Medulla oblongata (tissue), 1 donor: ENCODE measurements around the gene B4GALT2.
A peak's percentile ranks its signal among the peaks of the same experiment; 100 is the strongest.

Source experiments
- DNase-seq: peaks from one replicate; pipeline ENCODE4 v3.0.0-alpha.2; 2015; ENCODE audit errors: extremely low spot score

B4GALT2 gene

DNA sequence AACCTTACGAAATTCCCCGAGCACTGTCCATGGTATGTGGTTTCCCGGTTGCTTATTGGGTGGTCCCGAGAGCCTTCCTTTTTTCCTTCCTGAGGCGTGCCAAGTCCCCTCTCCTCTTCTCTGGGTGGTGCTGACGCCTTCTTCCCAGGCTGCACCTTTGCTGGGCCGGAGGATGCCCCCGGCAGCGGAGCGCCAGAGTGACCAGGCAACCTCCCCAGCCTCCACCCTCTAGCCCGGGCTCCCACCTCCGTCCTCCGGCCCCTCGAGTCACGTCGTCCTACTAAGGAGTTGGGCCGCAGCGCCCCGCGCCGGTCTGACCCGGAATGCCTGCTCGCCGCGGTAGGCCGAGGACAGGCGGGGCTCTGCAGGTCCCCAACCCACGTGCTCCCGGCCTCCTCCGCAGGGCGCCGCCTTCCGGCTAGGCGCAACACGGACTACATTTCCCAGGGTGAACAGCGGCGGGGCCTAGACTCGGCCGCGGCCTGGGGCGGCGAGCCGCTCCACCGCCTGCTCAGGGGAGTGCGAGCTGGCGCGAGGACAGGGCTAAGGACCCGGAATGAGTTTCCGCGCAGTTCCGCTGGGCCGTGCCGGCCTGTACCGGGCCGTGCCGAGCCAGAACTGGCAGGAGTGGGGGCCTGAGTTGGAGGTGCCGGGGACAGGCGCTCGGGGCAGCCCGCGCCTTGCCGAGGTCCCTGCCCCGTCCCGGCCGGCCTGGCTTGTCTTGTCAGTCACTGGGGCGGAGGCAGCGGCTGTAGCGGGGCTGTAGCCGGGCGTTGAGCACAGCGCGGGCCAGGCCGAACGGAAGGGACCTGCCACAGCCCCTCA is 32.6 kb upstream of the B4GALT2 start, which contains the start of gene IPO13:
Gene IPO13, plus strand, starts transcription at position 715 of the 825 bp plus-strand sequence. CDS start 651 bp downstream, outside the sequence.
- DNase-seq = peak; percentile 98

DNA sequence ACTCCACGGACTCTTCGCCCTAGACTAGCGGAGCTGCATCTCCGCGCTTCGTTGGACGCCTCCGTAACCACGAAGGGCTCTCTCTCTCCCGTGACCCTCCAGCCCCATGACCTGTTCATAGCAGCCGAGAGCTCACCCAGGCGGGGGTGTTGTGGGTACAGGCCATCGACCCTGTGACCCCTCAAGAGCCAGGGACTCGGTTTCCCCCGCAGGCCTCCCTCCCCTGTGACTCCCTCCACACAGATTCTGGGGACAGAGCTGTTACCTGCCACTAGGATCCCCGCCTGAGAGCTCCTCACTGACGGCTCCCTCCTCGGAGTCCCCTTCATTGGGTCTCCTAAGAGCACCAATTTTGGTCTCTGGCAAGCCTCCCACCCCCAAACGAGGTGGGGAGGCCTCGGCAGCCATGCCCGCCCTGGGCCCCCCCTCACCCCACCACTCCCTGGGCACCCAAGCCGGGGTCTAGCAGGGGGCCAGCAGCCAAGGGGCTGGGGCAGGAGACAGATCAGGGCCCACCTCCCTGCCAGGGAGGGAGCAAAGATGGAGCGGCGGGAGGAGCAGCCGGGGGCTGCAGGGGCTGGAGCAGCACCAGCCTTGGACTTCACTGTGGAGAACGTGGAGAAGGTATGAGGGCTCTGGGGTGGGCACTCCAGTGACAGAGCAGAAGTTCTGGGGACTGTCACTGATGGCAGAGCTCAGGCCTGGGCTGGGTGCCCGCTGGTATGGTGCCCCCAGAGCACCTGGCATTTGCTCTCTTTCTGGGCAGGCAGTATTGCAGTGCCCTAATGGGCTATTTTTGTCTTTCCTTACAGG is 31.7 kb upstream of the B4GALT2 start:
- DNase-seq = no peak

DNA sequence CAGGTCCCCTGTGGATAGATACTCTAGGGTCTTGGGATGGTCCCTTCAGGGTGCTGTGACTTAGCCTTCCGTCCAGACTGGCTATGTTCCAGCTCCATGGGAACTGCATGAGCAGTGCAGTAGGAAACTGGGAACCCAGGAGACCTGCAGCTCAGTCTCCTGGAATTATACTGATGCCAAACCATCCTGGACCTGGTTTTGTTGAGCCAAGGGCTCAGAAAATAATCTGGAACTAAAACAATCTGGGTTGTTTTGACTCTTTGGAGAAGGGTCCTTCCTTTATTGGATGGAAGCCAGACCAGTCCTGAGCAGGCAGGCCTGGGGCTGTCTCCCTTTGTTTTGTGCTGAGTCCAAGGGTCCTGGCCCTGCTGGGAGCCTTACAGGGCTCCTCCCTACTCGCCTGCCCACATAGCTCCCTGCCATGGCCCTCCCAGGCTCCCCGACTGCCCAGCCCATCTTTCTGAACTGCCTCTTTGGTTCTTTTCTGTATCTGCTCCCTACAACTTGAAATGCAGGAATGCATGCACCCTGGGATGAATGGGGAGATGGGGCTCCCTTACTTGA is 31.1 kb upstream of the B4GALT2 start:
- peak; percentile 45 for DNase-seq

DNA sequence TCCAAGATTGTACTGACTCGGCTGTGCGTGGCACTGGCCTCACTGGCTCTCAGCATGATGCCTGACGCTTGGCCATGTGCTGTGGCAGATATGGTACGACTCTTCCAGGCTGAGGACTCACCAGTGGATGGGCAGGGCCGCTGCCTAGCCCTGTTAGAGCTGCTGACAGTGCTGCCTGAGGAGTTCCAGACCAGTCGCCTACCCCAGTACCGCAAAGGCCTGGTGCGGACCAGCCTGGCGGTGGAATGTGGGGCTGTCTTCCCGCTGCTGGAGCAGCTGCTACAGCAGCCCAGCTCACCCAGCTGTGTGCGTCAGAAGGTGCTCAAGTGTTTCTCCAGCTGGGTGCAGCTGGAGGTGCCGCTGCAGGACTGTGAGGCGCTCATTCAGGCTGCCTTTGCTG is 29.3 kb upstream of the B4GALT2 start:
- DNase-seq = no peak

DNA sequence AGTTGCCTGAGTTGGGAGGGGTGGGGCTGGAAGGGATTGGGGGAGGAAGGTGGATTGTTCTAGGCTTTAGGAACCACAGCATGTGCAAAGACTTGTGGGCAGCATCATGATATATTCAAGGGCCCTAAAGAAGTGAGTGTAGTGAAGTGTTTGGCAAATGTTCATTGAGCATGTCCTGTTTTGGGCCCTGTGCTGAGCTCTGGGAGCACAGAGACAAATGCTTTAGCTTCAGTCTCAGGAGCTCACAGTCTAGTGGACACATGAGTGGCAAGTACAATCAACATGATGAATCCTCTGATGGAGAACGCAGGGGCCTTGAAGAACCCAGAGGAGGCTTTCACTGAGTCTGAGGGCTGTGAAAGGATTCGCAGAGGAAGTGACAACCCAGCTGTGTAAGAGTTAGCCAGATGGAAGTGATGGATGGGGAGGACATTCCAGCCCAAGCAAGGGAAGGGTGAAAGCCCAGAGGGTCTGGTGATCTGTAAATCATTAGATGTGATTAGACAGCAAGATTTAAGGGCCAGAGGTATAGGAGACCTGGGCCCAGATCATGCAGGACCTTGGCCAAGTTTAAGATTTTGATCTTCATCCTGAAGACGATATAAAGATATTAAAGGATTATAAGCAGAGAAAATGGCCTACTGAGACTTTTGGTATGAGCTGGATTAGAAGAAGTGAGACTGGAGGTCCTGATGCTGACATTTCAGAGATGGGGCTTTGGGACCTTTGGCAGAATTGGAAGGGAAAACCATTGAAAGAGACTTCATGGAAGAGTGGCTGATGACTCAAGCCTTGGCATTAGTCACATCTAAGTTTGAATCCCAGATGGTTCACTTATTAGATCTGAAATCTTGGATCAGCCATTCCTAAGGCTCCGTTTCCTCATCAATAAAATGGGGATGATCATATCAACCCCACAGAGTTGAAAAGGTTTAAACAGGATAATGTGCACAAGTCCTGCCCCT is 27.7 kb upstream of the B4GALT2 start:
- DNase-seq = no peak

DNA sequence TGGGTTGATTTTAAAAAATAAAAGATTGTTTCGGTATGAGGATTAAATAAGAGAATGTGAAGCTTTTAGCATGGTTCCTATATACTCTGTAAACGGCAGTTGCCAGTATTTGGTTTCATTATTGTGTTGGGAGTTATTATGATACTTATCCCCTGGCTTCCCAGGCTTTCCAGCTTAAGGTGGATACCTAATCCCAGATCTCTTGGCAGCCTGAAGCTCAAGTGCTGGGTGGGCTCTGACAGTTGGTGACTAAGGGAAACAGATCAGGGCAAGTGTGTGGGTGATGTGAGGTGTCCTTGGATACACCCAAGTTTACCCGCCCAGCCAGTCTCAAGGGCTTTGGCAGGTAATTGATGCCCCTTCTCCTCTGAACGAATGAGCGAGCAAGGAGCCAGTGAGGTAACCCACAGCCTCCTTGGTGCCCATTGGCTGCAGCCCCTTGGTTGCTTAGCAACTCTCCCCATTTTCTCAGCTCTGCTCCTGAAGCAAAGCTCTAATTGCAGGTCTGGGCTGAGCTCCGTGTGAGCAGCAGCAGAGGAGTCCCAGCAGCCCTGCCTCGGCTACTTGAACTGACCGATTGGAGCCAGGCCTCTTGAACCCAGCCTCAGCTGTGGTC is 26.2 kb upstream of the B4GALT2 start:
- no peak for DNase-seq

DNA sequence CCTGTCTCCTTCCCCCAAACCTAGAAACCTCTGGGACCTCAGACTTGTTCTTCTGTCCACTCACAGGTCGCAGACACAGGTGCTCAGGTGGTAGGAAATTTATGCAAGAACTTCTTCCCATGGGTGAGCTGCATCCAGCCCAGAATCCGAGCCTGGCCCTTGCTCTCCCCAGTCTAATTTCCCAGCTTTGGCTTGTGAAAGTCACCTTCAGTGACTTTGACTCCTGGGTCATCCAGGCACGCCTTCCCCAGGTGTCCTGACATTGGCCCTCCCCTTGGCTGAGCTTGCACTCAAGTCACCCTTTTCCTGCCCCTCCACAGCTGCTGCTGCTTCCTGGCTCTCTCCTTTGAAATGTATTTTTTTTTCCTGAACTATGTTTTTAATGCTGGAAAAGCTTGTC is 25.6 kb upstream of the B4GALT2 start:
- DNase-seq = no peak

DNA sequence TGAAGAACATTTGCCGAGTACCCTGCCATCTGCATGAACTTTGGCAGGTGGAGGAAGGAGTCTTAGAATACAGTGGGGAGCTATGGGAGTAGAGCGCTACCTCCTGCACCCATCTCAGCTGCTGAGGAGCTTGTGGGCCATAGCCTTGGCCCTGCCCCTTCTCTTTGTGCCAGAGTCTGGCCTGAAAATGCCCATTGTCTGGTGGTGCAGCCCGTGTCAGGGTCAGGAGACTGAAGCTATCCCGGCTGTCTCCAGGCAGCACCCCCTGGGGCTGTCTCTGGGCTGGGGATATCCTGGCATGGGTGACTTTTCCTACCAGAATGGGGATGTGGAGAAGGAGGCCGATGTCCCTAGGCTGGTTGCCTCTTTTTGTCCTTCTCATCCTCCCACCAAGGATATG is 25.0 kb upstream of the B4GALT2 start:
- DNase-seq = peak; percentile 92

DNA sequence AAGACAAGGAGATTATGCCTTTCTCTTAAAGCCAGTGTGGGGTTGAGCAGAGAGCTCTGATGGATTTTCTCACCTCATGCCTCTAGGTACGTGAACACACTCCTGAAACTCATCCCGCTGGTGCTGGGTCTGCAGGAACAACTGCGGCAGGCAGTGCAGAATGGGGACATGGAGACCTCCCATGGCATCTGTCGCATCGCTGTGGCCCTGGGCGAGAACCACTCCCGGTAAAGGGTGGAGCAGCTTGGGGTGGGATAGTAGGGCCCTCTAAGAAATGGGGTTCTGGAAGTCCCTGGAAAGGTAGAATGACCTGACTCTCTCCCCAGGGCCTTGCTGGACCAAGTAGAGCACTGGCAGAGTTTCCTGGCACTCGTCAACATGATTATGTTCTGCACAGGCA is 22.8 kb upstream of the B4GALT2 start:
- DNase-seq = no peak

DNA sequence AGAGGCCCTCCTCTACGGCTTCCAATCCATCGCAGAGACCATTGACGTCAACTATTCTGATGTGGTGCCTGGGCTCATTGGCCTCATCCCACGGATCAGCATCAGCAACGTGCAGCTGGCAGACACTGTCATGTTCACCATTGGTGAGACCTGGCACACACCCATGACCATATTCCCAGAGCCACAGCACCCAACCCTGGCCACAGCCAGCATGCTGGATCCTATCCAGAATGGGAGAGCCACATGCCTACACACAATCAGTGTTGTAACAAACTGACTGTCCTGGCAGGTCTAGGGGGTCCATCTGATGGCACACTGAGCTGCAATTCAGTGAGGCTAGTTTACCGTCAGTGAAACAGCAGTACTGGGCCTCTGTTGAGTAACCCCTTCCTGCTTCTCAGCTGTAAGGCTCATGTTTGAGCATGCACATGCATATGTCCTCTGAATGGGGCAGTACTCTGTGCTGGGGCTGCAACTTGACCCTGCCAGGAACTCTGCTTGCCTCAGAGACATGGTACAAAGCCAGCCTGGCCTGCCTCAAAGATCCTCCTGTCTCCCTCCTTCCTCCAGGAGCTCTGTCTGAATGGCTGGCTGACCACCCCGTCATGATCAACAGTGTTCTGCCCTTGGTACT is 21.5 kb upstream of the B4GALT2 start:
- DNase-seq = no peak

DNA sequence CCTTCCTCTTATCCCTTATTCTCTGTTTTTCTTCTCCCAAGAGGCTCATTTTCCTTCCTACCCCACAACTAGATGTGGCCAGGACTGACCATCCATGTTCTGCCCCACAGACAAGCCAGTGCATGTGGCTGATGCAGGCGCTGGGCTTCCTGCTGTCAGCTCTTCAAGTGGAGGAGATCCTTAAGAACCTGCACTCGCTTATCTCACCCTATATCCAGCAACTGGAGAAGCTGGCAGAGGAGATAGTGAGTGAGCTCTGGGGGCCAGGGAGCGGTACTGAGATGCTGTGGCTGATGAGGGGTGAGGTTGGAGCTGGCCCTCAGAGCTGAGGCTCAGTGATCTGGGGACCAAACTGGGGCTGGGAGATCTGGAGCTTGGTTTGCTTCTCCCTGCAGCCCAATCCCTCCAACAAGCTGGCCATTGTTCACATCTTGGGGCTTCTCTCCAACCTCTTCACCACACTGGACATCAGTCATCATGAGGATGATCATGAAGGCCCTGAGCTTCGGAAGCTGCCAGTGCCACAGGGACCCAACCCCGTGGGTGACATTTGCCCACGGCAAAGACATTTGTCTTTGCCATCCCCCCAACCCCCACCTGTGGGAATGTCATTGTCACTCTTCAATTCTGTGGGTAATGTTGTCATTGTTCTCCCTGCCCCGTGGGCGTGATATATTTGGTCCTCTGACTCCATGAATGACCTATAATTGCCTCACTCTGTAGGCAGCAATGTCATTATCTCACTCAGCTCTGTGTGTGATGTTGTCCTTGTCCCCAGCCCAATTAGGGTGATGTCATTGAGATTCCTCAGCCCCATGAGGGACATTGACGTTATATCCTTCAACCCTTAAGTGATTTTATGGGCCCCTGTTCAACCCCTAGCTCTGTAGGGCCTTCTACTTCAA is 20.4 kb upstream of the B4GALT2 start:
- no peak for DNase-seq

DNA sequence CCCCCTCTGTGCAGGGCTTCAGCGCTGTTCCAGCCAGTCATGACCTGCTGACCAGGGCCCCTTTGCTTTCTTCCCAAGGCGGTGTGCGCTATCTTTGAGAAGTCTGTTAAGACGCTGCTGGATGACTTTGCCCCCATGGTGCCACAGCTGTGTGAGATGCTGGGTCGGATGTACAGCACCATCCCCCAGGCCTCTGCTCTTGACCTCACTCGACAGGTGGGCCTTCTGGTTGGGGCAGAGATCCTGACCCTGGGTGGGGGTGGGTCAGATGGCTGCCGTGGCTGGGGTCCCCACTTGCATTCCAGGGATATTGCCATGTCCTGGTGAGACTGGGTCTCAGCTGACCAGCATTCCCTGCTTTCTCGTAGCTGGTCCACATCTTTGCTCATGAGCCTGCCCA is 18.2 kb upstream of the B4GALT2 start:
- DNase-seq = no peak

DNA sequence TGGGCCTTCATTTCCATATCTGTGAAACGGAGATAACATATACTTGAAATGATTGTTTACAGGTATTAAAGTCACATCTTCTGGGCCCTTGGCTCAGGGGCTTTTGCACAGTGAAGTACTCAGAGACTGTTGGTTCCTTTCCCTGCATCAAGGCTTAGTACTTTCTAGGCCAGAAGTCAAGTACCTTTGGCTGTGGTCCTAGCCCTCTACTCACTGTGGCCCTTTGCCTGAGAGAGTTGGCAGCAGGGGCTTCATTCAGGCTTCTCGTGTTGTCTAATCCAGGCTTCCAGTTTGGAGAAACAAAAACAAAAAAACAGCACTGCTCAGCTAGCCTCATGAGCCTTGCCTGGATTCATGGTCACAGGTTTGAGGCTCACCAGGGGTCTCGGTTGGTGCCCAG is 17.3 kb upstream of the B4GALT2 start:
- DNase-seq = peak; percentile 79

DNA sequence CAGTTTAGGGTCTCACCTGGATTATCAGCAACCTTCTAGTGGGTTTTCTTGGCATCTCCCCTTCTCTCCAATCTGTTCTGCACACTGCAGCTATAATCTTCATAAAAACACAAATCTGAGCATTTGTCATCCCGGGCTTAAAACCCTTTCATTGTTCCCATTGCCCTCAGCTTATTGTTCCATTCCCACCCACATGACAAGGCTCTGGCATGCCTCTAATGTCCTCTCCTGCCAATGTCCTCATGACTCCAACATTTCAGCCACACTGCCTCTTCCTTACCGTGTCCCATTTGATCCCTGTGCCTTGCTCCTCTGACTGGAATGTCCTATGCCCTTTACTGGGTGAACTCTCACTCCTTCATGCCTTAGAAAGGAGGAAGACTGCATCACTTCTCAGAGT is 16.7 kb upstream of the B4GALT2 start:
- peak; percentile 75 for DNase-seq

DNA sequence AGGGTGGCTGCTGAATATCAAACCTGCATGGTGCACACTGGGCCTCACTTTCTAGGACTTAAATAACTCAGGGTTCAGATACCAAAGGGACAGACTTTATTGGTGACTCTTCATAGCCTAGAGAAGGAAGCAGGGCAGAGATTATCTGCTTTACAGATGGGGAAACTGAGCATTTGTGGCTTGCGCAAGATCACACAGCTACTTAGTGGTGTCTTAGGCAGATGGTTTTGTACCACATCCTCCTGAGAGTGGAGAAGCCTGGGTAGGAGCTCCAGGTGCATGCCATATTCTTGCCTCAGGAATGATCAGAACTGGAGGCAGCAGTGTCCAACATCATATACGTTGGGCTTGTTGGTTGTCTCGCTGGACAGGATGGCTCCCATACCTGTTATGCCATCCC is 16.0 kb upstream of the B4GALT2 start:
- no peak for DNase-seq

DNA sequence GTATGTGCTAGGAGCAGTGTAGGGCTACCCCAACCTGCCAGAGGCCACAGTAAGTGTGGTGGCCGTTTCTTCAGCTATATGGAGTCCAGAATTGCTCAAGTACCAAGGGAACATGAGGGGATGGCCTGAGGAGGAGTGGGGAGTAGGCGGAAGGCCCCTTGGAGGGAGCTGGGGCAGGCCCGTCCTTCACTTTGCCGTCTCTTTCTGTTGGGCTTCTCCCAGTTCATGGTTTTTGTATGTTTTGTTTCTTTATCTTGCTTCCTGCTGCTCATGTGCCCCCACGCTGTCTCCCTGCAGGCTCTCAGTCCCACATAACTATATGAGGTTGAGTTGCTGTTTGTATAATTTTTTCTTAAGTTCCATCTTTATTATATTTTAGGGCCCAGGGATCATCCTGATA is 15.1 kb upstream of the B4GALT2 start:
- no peak for DNase-seq

DNA sequence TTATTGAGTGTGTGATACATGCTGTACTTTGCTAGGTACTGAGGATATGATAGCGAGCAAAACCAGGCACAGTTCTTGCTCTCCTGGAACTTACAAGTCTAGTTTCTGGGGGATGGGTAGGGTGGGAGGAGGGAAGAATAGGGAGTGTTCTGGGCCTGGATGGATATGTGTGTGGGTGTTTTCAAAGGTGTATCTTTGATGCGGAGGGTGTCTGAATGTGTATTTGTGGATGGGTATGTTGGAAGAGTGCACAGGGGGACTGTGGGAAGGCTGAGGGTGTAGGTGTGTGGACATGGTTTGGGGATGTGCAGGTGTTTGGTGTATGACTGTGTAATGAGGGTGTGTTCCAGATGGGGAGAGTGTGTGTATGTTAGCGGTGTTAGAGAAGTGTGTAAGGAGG is 13.7 kb upstream of the B4GALT2 start:
- no peak for DNase-seq

DNA sequence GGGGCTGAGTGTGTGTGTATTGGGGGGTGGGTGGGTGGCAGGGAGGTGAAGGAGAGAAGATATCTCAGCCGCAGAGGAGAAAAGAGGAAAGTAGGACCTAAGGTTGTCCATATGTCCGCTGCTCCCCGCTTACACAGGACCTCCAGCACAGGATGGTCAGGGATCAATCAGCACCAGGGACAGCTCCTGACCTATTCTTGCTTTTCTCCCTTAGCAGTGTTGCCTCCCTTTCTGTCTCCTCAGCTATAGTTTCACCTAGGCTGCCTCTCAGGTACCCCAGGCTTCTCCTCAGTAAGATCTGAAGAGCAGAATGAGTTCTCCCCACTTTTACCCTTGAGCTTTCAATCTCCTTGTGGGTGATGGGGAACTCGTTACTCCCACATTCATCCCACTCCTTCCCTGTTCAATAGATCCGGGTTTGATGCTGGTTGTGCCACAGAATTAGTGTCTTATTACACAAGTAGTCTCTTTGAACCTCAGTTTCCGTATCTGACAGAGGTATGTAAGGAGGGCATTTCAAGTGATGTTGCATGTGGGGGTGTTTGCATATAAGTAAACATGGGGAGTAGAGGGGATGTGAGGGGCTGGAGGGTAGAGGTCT is 10.6 kb upstream of the B4GALT2 start:
- no peak for DNase-seq

DNA sequence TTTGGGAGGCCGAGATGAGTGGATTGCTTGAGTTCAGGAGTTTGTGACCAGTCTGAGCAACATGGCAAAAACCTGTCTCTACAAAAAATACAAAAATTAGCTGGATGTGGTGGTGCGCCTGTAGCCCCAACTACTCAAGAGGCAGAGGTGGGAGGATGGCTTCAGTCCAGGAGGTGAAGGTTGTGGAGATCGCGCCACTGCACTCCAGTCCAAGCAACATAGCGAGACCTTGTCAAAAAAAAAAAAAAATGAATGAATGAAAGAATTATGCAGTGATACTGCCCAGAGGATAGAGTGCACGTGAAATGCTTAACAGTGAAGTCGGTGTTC is 9.6 kb upstream of the B4GALT2 start:
- DNase-seq = no peak
